IPS-18a (cell line): ENCODE data around the gene SMARCC1.

Experiments
- H3K27ac ChIP-seq: one replicate; pipeline ENCODE4 v1.5.1; 2013; ENCODE audit warnings: low read length
- H3K27me3 ChIP-seq: one replicate; pipeline ENCODE4 v1.6.1; 2013; ENCODE audit warnings: mild to moderate bottlenecking, low read length; ENCODE audit not compliant: control insufficient read depth, insufficient read depth
- H3K36me3 ChIP-seq: one replicate; pipeline ENCODE4 v1.6.1; 2013; ENCODE audit warnings: low read depth, low read length; ENCODE audit not compliant: control insufficient read depth
- H3K4me1 ChIP-seq: one replicate; pipeline ENCODE4 v1.6.1; 2013; ENCODE audit warnings: low read depth, low read length; ENCODE audit not compliant: control insufficient read depth
- H3K4me3 ChIP-seq: one replicate; pipeline ENCODE4 v1.5.1; 2013; ENCODE audit warnings: low read length
- H3K9ac ChIP-seq: one replicate; pipeline ENCODE4 v1.6.1; 2013; ENCODE audit warnings: mild to moderate bottlenecking, low read length, moderate library complexity
- H3K9me3 ChIP-seq: one replicate; pipeline ENCODE4 v1.6.1; 2013; ENCODE audit warnings: low read depth, low read length; ENCODE audit not compliant: control insufficient read depth

SMARCC1 gene

DNA sequence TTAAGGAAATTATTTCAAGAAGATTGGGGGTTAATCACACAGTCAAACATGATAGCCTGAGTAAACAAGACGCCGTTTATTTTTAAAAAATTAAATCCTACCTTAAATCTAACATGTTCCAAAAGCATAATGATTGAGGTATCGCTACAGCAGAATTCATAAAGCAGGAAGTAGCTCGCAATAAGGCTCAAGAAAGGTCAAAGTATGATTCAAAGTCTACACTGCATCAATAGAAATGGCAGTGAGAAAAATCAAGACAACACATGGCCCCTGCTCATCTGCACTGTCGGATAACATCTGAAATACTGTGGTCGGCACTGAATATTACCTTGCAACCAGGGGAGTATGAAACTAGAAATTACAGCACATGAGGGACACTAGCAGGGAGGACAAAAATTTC is 93.2 kb downstream of the SMARCC1 start:
- Histone ChIP-seq H3K9ac (no peak overlapping the region), H3K9me3 (no peaks in the 10 kb centered on the region), H3K27ac (no peak overlapping the region), H3K27me3 (no peaks in the 10 kb centered on the region), H3K4me3 (no peak overlapping the region), H3K4me1 (no peaks in the 10 kb centered on the region), H3K36me3 (peaks cover 90% of the 10 kb centered on the region)

DNA sequence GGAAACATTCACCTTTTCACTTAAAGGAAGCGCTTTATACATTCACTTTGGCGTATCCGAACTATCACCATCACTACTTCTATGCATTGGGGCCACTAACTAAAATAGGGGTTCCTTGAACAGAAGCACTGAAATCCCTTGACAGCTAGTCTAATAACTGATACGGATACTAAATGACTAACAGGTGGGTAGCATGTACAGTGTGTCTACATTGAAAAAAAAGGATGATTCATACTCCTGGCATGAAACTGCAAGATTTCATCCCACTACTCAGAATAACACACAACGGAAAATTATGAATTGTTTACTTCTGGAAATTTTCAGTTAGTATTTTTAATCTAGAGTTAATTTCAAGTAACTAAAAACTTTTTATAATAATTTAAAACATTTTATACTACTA is 96.7 kb downstream of the SMARCC1 start:
- Histone ChIP-seq H3K27me3 (no peaks in the 10 kb centered on the region), H3K36me3 (peaks cover 78% of the 10 kb centered on the region), H3K9ac (no peak overlapping the region)

DNA sequence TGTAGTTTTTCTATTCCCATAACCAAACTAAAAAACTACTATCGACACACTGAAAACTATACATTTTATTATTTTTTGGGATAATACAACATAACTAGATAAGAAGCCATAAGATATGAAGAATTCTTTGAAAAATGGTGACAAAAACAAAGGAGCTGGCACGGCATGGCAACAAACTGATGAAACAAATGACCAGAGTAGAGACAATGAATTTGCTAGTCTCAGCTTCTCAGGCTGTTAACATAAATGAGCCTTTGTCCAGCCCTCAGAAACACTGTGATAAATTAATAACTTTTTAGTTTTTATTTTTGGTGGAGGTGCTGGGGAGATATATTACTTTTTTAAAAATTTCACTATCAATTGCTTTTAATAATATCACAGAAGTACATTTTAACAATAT is 100.7 kb downstream of the SMARCC1 start:
- Histone ChIP-seq H3K4me1 (no peaks in the 10 kb centered on the region), H3K9me3 (no peaks in the 10 kb centered on the region), H3K27me3 (no peaks in the 10 kb centered on the region), H3K9ac (no peak overlapping the region), H3K36me3 (peaks cover 77% of the 10 kb centered on the region), H3K4me3 (no peak overlapping the region), H3K27ac (no peak overlapping the region)

More for the DNA sequence above, 96.7 kb downstream of the SMARCC1 start:
- H3K9me3 ChIP-seq, result no peaks in the 10 kb centered on the region
- H3K4me1 ChIP-seq, result no peaks in the 10 kb centered on the region
- no peak overlapping the region for H3K4me3 ChIP-seq
- no peak overlapping the region for H3K27ac ChIP-seq

DNA sequence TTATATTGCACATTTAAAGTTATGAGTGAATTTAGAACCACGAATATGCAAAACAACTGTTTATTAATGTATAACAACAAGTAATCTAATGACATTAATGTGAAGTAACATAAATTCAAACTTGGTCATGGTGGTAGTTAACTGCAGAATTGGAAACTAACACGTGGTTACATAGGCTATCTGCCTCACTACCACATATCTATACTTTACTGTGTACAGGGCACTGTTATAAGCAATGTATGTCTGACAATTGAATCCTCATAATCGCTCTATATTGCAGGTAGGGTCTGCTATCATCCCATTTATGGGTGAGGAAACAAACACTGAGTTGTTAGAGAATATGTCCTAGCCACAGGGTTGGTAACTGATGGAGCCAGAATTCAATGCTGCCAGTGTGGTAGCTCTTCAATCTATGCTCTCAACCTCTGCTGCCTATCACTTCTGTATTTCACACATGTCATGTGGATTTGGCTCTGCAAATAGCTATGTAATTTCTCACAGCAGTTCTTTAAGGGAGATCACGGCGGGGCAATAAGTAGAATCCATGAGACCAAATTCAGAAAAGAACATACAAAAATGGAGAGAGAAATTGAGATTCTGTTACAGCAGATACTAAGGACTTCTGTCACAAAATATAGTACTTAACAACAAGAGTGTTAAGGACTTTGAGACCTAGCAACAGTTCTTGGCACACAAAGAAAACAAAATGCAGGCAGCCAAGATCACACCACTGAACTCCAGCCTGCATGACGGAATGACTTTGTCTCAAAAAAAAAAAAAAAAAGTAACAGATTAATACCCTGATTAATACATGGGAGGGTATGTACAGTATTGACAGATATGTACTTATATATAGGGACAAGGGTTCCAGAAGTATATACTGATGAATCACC is 103.0 kb downstream of the SMARCC1 start:
- Histone ChIP-seq H3K4me3 (no peak overlapping the region), H3K4me1 (no peaks in the 10 kb centered on the region), H3K36me3 (peaks cover 85% of the 10 kb centered on the region), H3K9me3 (no peaks in the 10 kb centered on the region), H3K27me3 (no peaks in the 10 kb centered on the region), H3K9ac (no peak overlapping the region), H3K27ac (no peak overlapping the region)

DNA sequence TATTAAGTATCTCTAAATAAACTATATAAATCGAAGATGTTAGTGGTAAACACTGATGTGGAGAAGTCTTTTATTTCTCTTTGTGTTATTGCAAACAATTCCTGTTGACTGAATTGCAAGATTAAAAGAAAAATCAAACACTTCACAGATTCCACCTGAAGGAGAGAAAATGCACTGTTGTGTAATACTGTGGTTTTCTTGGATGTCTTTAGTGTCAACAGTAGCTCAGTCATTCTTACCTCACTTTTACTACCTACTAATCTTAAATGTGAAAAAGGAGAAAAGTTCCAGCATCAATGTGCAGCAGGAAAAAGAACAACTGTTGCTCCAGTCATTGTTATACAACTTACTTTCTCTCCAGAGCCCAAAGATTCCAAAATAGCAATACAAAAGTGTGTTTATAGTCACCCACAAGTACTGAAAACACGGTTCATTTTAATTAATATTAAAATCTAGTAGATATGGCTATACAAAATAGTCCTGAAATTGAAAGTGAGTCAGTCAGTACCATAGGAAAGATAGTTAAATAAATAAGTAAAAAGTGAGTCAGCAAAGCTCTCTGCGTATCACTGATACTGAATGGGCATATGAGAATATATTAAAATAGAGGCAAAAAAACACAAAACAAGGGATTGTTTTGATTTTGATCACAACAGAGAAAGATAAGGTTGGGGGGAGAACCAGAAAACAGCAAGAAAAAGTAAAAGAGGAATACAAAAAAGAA is 112.5 kb downstream of the SMARCC1 start:
- Histone ChIP-seq H3K9ac (no peak overlapping the region), H3K27ac (no peak overlapping the region), H3K9me3 (no peaks in the 10 kb centered on the region), H3K4me3 (no peak overlapping the region), H3K36me3 (peaks cover 74% of the 10 kb centered on the region), H3K4me1 (no peaks in the 10 kb centered on the region), H3K27me3 (no peaks in the 10 kb centered on the region)

DNA sequence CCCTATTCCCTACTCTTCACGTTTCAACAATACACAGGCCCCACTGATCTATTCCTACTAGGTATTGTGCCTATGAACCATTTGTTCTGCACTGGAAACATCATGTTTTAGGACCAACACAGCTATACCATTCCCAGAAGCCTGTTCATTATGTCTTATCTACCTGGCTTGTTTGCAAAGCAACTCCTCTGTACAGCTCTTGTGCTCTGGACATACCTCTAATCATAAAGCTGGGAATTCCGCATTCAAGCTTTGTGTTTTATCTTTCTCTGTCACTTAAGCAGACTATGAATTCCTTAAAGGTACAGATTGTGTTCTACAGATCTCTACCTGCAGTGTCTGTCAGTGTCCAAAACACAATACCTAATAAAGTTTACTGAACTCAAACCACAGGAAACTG is 115.6 kb downstream of the SMARCC1 start:
- Histone ChIP-seq H3K36me3 (peaks cover 65% of the 10 kb centered on the region), H3K4me3 (no peak overlapping the region), H3K9me3 (peaks cover 5% of the 10 kb centered on the region), H3K4me1 (no peaks in the 10 kb centered on the region), H3K27ac (no peak overlapping the region), H3K9ac (no peak overlapping the region), H3K27me3 (no peaks in the 10 kb centered on the region)

DNA sequence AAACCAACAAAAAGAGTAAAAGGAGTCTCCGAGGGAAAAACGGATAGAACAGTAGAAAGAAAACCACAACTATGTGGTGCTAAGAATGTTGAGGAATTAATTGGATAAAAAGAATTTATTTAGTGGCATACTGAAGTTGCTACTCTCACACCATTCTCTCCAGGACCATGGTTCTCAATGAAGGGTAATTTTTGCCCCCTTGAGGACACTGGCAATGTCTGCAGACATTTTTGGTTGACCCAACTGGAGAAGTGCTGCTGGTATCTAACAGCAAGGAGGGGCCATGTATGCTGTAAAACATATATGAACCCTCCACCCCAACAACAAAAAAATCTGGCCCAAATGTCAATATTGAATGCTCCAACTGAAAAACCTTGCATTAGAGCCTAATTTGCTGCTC is 117.2 kb downstream of the SMARCC1 start:
- H3K27ac ChIP-seq, result no peak overlapping the region
- no peaks in the 10 kb centered on the region for H3K27me3 ChIP-seq
- peaks cover 6% of the 10 kb centered on the region for H3K9me3 ChIP-seq
- no peak overlapping the region for H3K9ac ChIP-seq
- H3K4me1 ChIP-seq, result no peaks in the 10 kb centered on the region
- H3K36me3 ChIP-seq, result peaks cover 63% of the 10 kb centered on the region
- no peak overlapping the region for H3K4me3 ChIP-seq

DNA sequence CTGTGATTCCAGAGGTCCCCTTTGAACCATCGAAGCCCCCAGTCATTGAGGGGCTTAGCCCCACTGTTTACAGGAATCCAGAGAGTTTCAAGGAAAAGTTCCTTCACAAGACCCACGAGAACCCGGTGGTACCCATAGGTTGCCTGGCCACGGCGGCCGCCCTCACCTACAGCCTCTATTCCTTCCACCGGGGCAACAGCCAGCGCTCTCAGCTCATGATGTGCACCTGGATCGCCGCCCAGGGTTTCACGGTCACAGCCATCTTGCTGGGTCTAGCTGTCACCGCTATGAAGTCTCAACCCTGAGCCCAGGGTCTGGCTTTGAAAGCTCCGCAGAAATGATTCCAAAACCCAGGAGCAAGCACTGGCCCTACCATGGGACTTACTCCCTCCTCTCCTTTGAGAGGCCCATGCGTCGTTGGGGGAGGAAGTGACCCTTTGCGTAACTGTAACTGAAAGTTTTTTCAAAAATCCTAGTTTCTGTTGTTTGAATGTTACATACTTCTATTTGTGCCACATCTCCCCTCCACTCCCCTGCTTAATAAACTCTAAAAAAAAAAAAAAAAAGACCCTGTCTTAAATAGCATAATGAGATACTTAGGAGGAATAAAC is 118.0 kb downstream of the SMARCC1 start:
- H3K27ac ChIP-seq, result no peak overlapping the region
- H3K4me3 ChIP-seq, result no peak overlapping the region
- H3K4me1 ChIP-seq, result no peaks in the 10 kb centered on the region
- no peaks in the 10 kb centered on the region for H3K27me3 ChIP-seq
- H3K9ac ChIP-seq, result no peak overlapping the region
- H3K9me3 ChIP-seq, result peaks cover 6% of the 10 kb centered on the region
- H3K36me3 ChIP-seq, result peaks cover 62% of the 10 kb centered on the region

DNA sequence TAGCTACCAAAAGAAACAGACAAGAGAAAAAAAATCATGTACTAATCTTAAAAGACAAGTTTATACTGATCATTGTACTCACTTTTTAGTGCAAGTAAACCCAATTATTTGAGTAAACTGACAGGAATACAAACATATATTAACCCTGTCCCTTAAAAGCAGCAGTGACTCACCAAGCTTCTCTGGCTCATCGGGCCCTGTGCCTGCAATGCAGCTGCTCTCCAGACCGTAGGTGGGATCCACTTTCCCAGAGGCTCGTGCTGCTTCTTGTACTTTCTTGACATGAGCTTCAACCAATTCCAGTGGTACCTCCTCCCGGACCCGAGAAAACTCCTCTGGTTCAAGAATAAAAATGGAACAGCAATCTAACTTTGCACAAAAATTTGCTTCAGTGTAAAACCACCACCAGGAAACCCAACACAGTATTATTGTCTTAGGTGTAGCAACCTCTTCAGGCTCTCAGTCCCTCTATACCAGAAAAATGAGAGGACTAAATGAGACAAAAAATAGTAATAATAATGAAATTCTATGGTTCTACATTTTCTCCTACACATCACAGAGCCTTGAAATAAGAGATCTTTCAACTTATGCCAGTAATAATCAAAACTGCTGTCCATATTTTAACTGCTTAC is 120.5 kb downstream of the SMARCC1 start:
- Histone ChIP-seq H3K36me3 (peaks cover 63% of the 10 kb centered on the region), H3K9me3 (peaks cover 6% of the 10 kb centered on the region), H3K4me1 (no peaks in the 10 kb centered on the region), H3K27ac (no peak overlapping the region), H3K9ac (no peak overlapping the region), H3K27me3 (no peaks in the 10 kb centered on the region), H3K4me3 (no peak overlapping the region)

DNA sequence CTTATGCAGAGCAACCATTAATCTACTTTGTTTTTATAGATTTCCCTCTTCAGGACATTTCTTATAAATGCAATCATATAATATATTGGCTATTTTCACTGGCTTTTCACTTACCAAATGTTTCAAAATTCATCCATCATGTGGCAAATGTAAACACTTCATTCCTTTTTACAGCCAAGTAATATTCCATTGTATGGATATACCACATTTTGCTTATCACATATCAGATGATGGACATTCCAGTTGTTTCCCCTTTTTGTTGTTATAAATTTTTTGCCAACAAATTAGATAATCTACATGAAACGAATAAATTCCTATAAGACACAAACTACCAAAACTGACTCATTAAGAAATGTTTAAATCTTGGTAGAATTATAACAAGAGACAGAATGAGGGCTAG is 123.2 kb downstream of the SMARCC1 start:
- H3K36me3 ChIP-seq, result peaks cover 71% of the 10 kb centered on the region
- H3K27ac ChIP-seq, result no peak overlapping the region
- H3K4me3 ChIP-seq, result no peak overlapping the region
- H3K4me1 ChIP-seq, result no peaks in the 10 kb centered on the region
- H3K9me3 ChIP-seq, result peaks cover 6% of the 10 kb centered on the region
- H3K27me3 ChIP-seq, result no peaks in the 10 kb centered on the region
- no peak overlapping the region for H3K9ac ChIP-seq

DNA sequence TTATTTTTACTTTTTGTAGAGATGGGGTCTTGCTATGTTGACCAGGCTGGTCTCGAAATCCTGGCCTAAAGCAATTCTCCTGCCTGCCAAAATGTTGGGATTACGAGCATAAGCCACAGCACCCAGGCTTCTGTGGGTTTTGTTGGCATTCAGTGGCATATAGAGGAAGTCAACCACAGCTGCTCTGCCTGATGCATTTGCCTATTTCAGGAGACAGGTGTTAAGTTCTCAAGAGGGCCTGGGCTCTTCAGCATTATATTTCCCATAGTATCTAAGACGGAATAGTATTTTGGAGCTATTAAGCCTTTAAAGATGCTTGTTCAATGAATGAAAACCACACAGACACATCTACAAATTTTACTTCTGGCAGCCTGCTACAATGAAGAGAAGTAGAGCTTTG is 129.6 kb downstream of the SMARCC1 start:
- H3K27me3 ChIP-seq, result no peaks in the 10 kb centered on the region
- H3K9ac ChIP-seq, result no peak overlapping the region
- no peaks in the 10 kb centered on the region for H3K9me3 ChIP-seq
- H3K36me3 ChIP-seq, result peaks cover 34% of the 10 kb centered on the region
- no peak overlapping the region for H3K27ac ChIP-seq
- H3K4me3 ChIP-seq, result no peak overlapping the region
- no peaks in the 10 kb centered on the region for H3K4me1 ChIP-seq
